ENCODE data around the gene CERS2. TPM values are rescaled to one million over a fixed set of nuclear protein-coding genes. Genes with fewer than 3 reads are reported as not detected.

The CERS2 gene
- total and polyA plus RNA-seq, 8 donors, result 213 to 359 (median 260) TPM

DNA sequence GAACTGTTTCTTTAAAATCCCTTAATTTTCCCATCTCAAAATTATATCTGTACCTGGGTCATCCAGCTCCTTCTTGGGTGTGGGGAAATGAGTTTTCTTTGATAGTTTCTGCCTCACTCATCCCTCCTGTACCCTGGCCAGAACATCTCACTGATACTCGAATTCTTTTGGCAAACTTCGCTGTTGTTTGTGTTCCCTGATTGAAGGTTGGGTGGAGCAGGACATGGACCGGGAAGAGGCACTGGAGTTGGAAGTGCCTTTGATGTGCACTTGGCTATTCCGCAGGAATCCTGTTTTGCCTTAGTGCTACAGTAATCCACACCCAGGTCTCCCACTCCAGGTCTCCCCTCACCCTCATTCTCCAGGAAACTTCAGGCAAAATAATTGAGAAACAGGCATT, 20.8 kb upstream of the CERS2 start:
- DNase-seq, result no peak
- Histone ChIP-seq H3K4me3 (no peak overlapping the region), H3K27me3 (no peaks in the 10 kb centered on the region), H3K27ac (peak overlapping the region in 1 of 2 donors; percentile 13), H3K9me3 (no peaks in the 10 kb centered on the region), H3K4me1 (peaks cover 0 to 26% of the 10 kb centered on the region in 2 donors), H3K36me3 (peaks cover 0 to 40% of the 10 kb centered on the region in 2 donors)
- intact Hi-C loops (cut with DNase I), result no loop called here
- ATAC-seq, result no peak
- no peak for TF ChIP-seq CTCF (IDR thresholded peaks at IDR 0.05)

DNA sequence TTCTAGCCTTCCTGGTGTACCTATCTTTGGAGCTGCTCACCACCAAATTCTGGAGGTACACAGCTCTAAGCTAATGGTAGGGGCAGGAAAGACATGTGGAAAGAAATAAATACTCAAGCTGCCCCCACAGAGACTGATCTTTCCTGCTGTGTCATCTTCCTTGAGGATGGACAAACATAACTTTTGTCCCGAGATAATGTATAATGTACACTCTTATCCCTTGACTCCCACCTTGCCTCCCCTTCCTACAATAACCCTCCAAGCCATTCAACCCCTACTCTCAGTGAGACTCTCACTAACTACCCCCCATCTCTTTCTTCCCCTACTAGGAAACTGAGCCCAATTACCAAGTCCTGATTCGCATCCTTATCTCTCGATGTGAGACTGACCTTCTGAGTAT, 19.6 kb upstream of the CERS2 start:
- intact Hi-C loops (cut with DNase I), result no loop called here
- H3K4me3 ChIP-seq, result no peak overlapping the region
- H3K27me3 ChIP-seq, result no peaks in the 10 kb centered on the region
- ATAC-seq (no peak), DNase-seq (no peak)
- H3K27ac ChIP-seq, result no peak overlapping the region
- H3K36me3 ChIP-seq, result peaks cover 0 to 34% of the 10 kb centered on the region in 2 donors
- H3K4me1 ChIP-seq, result peaks cover 0 to 17% of the 10 kb centered on the region in 2 donors
- H3K9me3 ChIP-seq, result no peaks in the 10 kb centered on the region
- no peak for TF ChIP-seq CTCF (IDR thresholded peaks at IDR 0.05)

DNA sequence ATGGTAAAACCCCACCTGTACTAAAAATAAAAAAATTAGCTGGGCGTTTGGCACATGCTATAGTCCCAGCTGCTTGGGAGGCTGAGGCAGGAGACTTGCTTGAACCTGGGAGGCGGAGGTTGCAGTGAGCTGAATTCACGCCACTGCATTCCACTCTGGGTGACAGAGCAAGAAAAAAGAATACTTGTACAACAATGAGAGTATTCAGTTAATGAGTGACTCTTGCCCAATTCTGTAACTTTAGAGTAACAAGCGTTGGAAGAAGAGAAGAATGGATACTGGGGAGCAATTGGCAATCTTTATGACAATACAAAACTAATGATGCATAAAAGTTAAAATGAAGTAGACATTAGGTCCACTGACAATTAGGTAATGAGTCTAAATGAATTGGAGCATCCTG, 18.0 kb upstream of the CERS2 start:
- intact Hi-C loops (cut with DNase I), result no loop called here
- H3K27me3 ChIP-seq, result no peaks in the 10 kb centered on the region
- H3K9me3 ChIP-seq, result no peaks in the 10 kb centered on the region
- H3K27ac ChIP-seq, result no peak overlapping the region
- DNase-seq (no peak), ATAC-seq (no peak)
- H3K4me1 ChIP-seq, result peaks cover 0 to 13% of the 10 kb centered on the region in 2 donors
- no peak for TF ChIP-seq CTCF (IDR thresholded peaks at IDR 0.05)
- no peak overlapping the region for H3K4me3 ChIP-seq
- peaks cover 0 to 18% of the 10 kb centered on the region in 2 donors for H3K36me3 ChIP-seq

DNA sequence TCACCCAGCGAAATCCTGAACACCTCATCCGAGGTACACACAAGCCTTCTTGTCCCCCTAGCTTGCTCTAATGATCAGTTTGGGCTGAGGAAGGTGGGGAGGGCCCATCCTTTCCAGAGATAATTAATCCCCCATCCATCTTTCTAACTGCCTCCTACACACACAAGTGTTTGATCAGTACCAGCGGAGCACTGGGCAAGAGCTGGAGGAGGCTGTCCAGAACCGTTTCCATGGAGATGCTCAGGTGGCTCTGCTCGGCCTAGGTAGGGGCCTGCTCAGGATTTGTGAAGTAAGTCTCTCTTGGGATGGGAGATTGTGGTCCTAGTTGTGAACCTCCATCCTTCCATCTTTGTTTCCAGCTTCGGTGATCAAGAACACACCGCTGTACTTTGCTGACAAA, 13.3 kb upstream of the CERS2 start:
- intact Hi-C loops (cut with DNase I), result no loop called here

GRCh38 chr1:150985179-150985825, 10.7 kb upstream of the CERS2 start:
- no peak for TF ChIP-seq CTCF (IDR thresholded peaks at IDR 0.05)
- Histone ChIP-seq H3K4me3 (no peak overlapping the region), H3K27ac (no peak overlapping the region), H3K36me3 (no peaks in the 10 kb centered on the region), H3K4me1 (peaks cover 0 to under 1% of the 10 kb centered on the region in 2 donors), H3K9me3 (no peaks in the 10 kb centered on the region), H3K27me3 (no peaks in the 10 kb centered on the region)
- intact Hi-C loops (cut with DNase I), result no loop called here
- DNase-seq (no peak), ATAC-seq (no peak)

More for the DNA sequence above, 13.3 kb upstream of the CERS2 start:
- Histone ChIP-seq H3K36me3 (no peaks in the 10 kb centered on the region), H3K4me1 (no peaks in the 10 kb centered on the region), H3K27ac (no peak overlapping the region), H3K27me3 (no peaks in the 10 kb centered on the region), H3K9me3 (no peaks in the 10 kb centered on the region), H3K4me3 (no peak overlapping the region)
- ATAC-seq, result no peak
- TF ChIP-seq CTCF (IDR thresholded peaks at IDR 0.05), result no peak
- no peak for DNase-seq

Data from left lung (tissue), 10 donors.